Esophagus muscularis mucosa (tissue), 4 donors: ENCODE data around the gene TRAPPC10. TPM values are rescaled to one million over a fixed set of nuclear protein-coding genes. Genes with fewer than 3 reads are reported as not detected.
A peak's percentile ranks its signal among the peaks of the same experiment; 100 is the strongest.
"Not testable (repeated sequence)": the region's sequence is repeated elsewhere in the genome, so short reads cannot be mapped to it uniquely, and the experiment has no call there.

ENCODE experiments used
- DNase-seq: peaks from one replicate; pipeline ENCODE4 v3.0.0-alpha.2; 2017; ENCODE audit errors: extremely low spot score
- H3K27ac ChIP-seq, 4 donors: fragments of 200-600 bp; sonication (generic); replicated peaks in 1 of 4; 1 replicate in 3 of 4; 2 replicates in 1 of 4; pipeline ENCODE4 v1.5.1; 2016 to 2019; ENCODE audit warnings: mild to moderate bottlenecking in 1 of 4
- H3K27me3 ChIP-seq, 4 donors: fragments of 200-600 bp; sonication (generic); one replicate each; pipeline versions ENCODE4 v1.5.1 to v1.6.0; 2016 to 2019
- H3K36me3 ChIP-seq, 4 donors: fragments of 200-600 bp; sonication (generic); one replicate each; pipeline ENCODE4 v1.5.1; 2016 to 2019
- H3K4me1 ChIP-seq, 4 donors: fragments of 200-600 bp; sonication (generic); one replicate each; pipeline ENCODE4 v1.5.1; 2016 to 2019
- H3K4me3 ChIP-seq, 4 donors: fragments of 200-600 bp; sonication (generic); 1 replicate in 2 of 4; 2 replicates in 2 of 4; pipeline ENCODE4 v1.5.1; 2016 to 2019; ENCODE audit warnings: mild to moderate bottlenecking in 4 of 4, moderate library complexity in 1 of 4
- H3K9me3 ChIP-seq, 4 donors: fragments of 200-600 bp; sonication (generic); 1 replicate in 3 of 4; 2 replicates in 1 of 4; pipeline ENCODE4 v1.5.1; 2016 to 2019
- WGBS: methylation state at CpG from one replicate; pipeline ENCODE4 v1.1.5; 2018; 5-methylcytosine and 5-hydroxymethylcytosine counted together
- intact Hi-C: fragments of 100-400 bp; cut with DNase I; formaldehyde crosslinking; loops from one replicate; pipeline ENCODE4 v1.15.1; 2023
- total RNA-seq, 4 donors: library from RNA; depleted of rRNA; stranded (reverse); fragments of >200 nt; gene quantifications; one replicate each; pipeline versions ENCODE4 v1.1.0 to v1.2.1, GENCODE V29; 2016

Gene TRAPPC10
- total RNA-seq, 4 donors from 2014 or later, result 14.5 to 35.2 (median 20.5) TPM

DNA sequence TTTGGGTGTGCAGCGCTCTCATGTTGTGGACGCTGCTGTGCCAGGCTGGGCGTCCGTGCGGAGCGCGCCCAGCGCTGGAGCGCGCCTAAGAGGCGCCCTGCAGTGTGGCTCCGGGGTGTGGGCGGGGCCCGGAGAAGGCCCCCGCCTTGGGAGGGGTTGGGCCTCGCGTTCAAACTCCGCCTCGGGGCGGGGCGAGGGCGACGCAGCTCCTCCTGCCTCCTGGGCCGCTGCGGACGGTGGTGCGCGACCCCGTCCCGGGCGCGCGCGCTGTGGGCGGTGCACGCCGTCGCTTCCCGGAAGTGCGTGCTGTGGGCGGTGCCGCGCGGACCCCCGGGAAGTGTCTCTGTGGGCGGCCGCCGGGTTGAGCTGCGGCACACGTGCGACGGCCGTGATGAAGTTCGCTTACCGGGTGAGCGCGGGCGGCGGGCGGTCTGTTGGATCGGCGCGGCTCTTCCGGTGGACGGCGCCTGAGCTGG is 95.0 kb downstream of the TRAPPC10 start, which contains the start of gene PWP2:
Gene PWP2, plus strand, starts transcription at position 374 of the 476 bp plus-strand sequence. Its CDS starts 18 bp downstream, at position 392.
- H3K4me1 ChIP-seq, DNase-seq, H3K9me3 ChIP-seq, intact Hi-C loops, H3K27me3 ChIP-seq, H3K36me3 ChIP-seq: not testable (repeated sequence)
- WGBS, result no CpG with 5 or more reads among the region's 66 CpGs
- Histone ChIP-seq H3K4me3 (peak within 1 kb of the TSS; percentile 47 to 60 (median 52)), H3K27ac (peak within 1 kb of the TSS in 3 of 4 donors; percentile 52 to 71 (median 69))

DNA sequence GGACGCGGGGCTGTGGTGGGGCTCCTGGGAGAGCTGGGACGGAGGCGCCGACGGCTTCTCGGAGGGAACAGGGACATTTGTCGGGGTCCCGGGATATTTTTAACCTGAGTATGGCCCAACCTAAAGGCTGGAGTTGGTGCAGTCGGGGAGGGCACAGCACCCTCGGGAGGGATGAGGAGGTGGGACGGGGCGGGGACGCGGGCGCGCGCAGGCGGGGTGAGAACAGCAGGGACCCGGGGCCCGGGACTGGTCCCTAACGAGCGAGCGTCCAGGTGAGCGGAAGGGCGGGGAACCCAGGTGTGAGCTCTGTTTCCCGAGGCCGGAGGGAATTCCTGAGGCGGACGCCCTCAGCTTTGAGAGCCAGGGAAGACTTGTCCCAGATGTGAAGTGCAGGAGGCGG is 95.5 kb downstream of the TRAPPC10 start:
- no CpG with 5 or more reads among the region's 31 CpGs for WGBS
- intact Hi-C loops, H3K36me3 ChIP-seq, H3K4me1 ChIP-seq, H3K9me3 ChIP-seq, DNase-seq, H3K27me3 ChIP-seq: not testable (repeated sequence)
- Histone ChIP-seq H3K4me3 (peak overlapping the region; percentile 47 to 60 (median 52)), H3K27ac (peak overlapping the region in 2 of 4 donors; percentile 69 to 71)

DNA sequence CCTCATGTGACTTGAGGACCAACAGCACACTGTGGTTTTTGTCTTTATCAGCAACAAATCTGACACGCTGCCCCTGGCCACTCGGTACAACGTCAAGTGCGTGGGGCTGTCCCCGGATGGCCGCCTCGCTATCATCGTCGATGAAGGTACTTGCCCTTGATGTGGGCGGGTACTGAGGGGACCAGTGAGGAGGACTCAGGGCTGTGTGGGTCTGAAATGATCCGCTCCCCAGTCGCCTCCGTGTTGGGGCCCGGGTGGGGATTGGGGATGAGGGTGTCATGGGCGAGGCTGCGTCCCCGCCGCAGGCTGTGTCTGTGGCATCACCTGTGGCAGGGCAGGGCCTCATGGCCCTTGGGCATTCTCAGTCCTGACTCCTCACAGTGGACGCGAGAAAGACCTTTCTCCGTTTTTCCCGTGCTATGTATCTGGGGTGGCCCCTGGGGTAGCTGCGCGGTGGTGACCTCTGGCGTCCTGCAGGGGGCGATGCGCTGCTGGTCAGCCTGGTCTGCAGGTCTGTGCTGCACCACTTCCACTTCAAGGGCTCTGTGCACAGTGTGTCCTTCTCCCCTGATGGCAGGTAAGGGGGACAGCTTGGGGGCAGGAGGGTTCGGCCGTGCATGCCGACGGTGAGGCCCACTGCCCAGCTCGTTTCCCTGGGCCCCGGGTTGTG is 101.7 kb downstream of the TRAPPC10 start:
- H3K36me3 ChIP-seq, H3K27ac ChIP-seq, intact Hi-C loops, H3K9me3 ChIP-seq, DNase-seq, H3K27me3 ChIP-seq, H3K4me3 ChIP-seq, H3K4me1 ChIP-seq: not testable (repeated sequence)
- no CpG with 5 or more reads among the region's 33 CpGs for WGBS

DNA sequence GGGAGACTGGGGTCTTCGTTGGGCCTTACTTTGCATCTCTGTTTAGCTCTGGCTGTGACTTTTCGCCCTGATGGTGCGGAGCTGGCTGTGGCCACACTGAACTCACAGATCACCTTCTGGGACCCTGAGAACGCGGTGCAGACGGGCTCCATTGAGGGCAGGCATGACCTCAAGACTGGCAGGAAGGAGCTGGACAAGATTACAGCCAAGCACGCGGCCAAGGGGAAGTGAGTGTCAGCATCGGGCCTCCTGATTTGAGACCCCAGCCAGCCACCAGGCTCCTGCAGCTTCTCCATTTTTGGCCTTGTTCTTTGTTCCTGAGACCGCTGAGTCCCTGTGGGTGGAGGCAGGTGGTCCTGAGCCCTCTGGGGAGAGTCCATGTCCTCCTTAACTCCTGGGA is 110.0 kb downstream of the TRAPPC10 start:
- intact Hi-C loops, DNase-seq, H3K4me3 ChIP-seq, H3K27ac ChIP-seq, H3K36me3 ChIP-seq, H3K4me1 ChIP-seq, H3K27me3 ChIP-seq, H3K9me3 ChIP-seq: not testable (repeated sequence)
- no CpG with 5 or more reads among the region's 10 CpGs for WGBS

DNA sequence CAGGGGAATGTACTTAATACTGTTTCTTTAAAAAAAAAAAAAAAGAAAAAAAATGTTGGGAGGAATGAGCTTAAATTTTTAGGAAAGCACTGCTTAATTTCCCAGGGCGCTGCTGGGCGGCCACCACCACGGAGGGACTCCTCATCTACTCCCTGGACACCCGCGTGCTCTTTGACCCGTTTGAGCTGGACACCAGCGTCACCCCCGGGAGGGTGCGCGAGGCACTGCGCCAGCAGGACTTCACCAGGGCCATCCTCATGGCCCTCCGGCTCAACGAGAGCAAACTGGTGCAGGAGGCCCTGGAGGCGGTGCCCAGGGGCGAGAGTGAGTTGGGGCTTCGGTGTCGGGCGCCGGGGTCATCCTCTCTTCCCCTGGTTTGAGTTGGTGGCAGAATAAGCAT is 115.7 kb downstream of the TRAPPC10 start:
- WGBS, result no CpG with 5 or more reads among the region's 19 CpGs
- H3K36me3 ChIP-seq, H3K9me3 ChIP-seq, H3K27me3 ChIP-seq, H3K27ac ChIP-seq, H3K4me1 ChIP-seq, DNase-seq, intact Hi-C loops, H3K4me3 ChIP-seq: not testable (repeated sequence)

DNA sequence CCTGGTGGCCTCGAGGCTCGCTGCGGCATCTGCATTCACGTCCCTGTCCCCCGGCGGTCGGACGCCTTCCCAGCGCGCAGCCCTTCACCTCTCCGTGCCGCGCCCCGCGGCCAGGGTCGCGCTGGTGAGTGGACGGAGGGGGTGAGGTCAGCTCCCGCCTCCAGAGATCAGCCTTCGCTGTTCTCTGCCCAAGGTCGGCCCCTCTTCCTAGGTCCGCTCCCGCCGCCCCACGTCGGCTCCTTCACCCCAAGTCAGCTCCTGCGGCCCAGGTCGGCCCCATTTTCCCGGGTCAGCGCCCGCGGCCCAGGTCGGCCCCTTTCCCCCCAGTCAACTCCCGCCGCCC is 121.6 kb downstream of the TRAPPC10 start:
- H3K27me3 ChIP-seq, H3K9me3 ChIP-seq, H3K4me1 ChIP-seq, DNase-seq, intact Hi-C loops, H3K36me3 ChIP-seq: not testable (repeated sequence)
- H3K4me3 ChIP-seq, result peak overlapping the region in 1 of 4 donors; percentile 51
- peak overlapping the region in 1 of 4 donors; percentile 71 for H3K27ac ChIP-seq
- WGBS, result no CpG with 5 or more reads among the region's 35 CpGs

DNA sequence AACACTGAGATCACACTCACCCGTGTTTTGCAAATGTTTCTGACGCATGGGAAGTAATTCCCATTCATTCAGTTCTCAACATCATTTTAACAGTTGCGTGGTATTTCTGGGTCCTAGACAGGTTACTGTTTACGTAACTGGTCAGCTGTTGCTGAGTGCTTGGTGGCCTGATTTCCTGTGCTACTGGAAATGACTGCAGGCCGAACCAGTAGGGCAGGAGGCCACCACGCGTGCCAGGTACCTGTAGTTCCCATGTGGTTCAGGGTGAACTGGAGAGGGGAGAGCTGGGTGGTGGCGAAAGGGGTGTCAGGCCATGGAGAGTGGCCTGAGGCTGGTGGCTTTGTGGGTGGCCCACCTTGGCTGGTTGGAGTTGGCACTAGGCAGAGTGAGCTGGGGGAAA is 122.6 kb downstream of the TRAPPC10 start:
- H3K4me1 ChIP-seq, H3K36me3 ChIP-seq, DNase-seq, H3K27me3 ChIP-seq, H3K27ac ChIP-seq, intact Hi-C loops, H3K4me3 ChIP-seq, H3K9me3 ChIP-seq: not testable (repeated sequence)
- WGBS, result no CpG with 5 or more reads among the region's 8 CpGs

DNA sequence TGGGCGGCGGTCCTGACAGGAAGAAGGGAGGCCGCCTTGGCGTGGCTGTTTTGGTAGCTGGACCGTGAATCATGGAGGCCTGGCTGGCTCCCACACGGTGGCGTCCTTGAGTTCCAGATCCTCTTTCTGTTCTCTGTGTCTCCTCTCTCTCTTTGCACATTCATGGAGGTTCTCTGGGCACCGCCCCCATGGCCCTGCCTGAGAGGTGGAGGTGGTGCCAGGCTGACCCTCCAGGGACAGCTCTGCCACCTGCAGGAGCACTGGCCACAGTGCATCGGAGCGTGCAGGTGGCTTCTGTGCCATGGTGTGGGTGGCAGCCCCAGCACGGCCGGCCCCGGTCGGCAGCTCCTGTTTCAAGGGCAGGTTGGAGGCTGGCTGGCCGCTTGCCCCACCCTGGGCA is 125.9 kb downstream of the TRAPPC10 start:
- H3K36me3 ChIP-seq, H3K4me1 ChIP-seq, H3K4me3 ChIP-seq, intact Hi-C loops, DNase-seq, H3K9me3 ChIP-seq, H3K27me3 ChIP-seq, H3K27ac ChIP-seq: not testable (repeated sequence)
- no CpG with 5 or more reads among the region's 15 CpGs for WGBS

DNA sequence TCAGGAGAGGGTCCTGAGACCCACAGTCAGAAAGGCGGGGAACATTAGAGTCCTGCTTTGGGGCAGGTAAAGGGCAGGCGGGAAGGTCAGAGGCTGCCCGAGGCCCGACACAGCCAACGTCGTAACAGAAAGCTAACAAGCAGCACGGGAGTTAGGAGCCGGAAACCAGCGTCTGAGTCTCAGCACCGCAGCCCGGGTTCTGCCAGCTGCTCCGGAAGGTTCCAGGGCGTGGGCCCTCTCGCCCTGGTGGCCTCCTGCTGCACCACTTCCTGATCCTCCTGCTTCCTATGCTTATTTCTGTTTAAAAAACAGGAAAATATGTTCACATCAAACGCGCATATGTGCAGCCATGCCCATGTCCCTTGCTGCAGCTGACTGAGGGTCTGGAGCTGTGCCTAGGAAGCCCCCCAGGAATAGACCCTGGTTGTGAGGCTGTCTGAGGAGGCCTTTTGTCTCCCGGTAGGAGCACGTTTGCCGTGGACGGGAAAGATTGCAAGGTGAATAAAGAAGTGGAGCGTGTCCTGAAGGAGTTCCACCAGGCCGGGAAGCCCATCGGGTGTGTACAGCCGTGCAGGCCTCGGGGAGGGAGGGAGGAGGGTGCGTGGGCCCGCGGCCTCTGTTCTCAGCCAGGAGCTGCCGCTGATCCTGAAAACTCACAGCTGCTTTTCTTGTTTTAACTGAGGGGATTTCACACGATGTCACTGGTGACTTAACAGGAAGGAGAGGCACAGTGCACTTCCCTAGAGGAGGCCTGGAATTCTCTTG is 127.9 kb downstream of the TRAPPC10 start:
- DNase-seq, H3K4me1 ChIP-seq, H3K27ac ChIP-seq, H3K9me3 ChIP-seq, H3K4me3 ChIP-seq, intact Hi-C loops, H3K27me3 ChIP-seq, H3K36me3 ChIP-seq: not testable (repeated sequence)
- no CpG with 5 or more reads among the region's 30 CpGs for WGBS

DNA sequence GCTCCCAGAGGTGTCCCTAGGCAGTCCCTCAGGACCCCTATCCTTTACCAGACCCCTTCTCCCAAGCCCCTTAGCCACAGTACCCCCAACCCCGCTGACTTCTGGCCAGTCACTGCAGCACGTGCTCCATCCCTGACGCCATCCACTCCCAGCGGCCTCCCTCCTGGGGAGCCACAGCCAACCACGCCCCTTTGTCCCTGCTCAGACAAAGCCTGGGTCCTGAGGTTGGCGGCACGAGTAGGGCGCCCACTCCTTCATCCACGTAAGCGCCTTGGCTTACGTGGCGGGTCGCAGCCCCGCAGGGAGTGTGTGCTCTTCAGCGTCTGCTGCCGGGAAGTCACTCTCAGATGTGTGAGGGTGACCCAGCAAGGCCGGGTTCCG is 128.4 kb downstream of the TRAPPC10 start:
- no CpG with 5 or more reads among the region's 18 CpGs for WGBS
- H3K4me3 ChIP-seq, H3K9me3 ChIP-seq, H3K27ac ChIP-seq, intact Hi-C loops, H3K27me3 ChIP-seq, H3K4me1 ChIP-seq, H3K36me3 ChIP-seq, DNase-seq: not testable (repeated sequence)

DNA sequence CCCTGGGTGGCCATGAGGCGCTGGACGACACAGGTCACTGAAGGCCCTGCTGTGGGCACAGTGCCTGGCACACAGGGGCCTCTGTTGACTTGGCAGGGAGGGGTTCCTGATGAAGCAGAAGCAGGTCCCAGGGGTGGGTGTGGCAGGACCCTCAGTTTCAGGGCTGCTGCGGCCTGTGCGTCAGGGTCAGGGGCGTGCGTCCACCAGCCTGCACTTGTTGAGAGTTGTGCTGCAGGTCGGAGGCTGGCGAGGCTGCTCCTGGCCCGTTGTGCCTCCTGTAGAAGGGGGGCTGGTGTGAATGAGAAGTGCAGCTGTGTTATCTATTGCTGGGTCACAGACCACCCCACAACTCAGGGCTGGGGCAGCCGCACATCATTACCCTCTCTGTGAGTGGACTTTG is 130.4 kb downstream of the TRAPPC10 start:
- whole genome bisulfite sequencing, result no CpG with 5 or more reads among the region's 10 CpGs
- intact Hi-C loops, result not testable (repeated sequence)

DNA sequence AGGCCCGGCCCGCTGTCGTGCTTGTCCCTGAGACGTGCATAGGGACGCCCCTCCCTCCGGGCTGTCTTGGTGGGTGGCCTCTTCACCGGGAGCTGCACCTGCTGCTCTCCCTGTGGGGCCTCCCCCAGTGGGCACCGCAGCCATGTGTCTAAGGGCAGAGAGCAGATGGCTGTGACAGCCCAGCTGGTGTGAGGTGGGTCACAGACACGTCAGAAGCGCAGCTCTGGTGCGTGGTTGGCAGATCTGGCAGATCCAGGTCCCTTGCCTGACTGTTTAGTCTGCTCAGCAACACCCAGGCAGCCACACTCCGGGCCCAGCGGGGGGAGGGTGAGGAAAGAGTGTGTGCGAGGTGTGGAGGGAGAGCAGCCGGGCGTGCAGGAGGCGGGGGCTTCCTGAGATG is 131.3 kb downstream of the TRAPPC10 start:
- DNase-seq, H3K27ac ChIP-seq, H3K27me3 ChIP-seq, H3K9me3 ChIP-seq, H3K4me3 ChIP-seq, H3K36me3 ChIP-seq, intact Hi-C loops, H3K4me1 ChIP-seq: not testable (repeated sequence)
- no CpG with 5 or more reads among the region's 17 CpGs for WGBS

More for the DNA sequence above, 130.4 kb downstream of the TRAPPC10 start:
- H3K36me3 ChIP-seq, H3K4me3 ChIP-seq, H3K4me1 ChIP-seq, H3K27ac ChIP-seq, H3K27me3 ChIP-seq, DNase-seq, H3K9me3 ChIP-seq: not testable (repeated sequence)

DNA sequence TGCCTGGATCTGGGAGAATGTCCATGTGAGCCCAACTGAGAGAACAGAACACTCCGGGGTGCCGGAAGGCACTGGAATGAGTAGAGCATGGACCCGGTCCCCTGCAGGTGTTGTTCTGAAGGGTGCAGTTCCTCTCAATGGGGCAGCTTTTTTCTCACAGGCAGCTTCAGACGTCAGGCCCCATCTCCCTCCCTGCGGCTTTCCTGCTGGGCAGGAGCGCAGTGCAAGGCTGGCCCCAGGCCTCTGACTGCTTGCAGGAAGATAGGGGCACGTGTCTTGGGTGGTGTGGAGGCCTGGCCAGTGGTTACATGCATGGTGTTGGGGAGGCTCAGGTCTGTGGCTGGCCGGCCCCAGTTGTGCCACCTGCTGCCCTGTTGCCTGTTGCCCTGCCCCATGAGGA is 131.9 kb downstream of the TRAPPC10 start:
- intact Hi-C loops, DNase-seq, H3K27me3 ChIP-seq, H3K4me1 ChIP-seq, H3K9me3 ChIP-seq, H3K4me3 ChIP-seq, H3K36me3 ChIP-seq, H3K27ac ChIP-seq: not testable (repeated sequence)
- WGBS, result no CpG with 5 or more reads among the region's 8 CpGs
